ENCODE measurements around the gene RNU1-1. TPM values are rescaled to one million over a fixed set of nuclear protein-coding genes. Genes with fewer than 3 reads are reported as not detected.
"Not testable (repeated sequence)": the region's sequence is repeated elsewhere in the genome, so short reads cannot be mapped to it uniquely, and the experiment has no call there.

The RNU1-1 gene
- total and polyA plus RNA-seq, 5 donors from 2014 or later = 23.7 to 3,278 TPM; not detected in 3

- DNase-seq; H3K4me1 Mint-ChIP-seq; H3K36me3 Mint-ChIP-seq; H3K4me3 Mint-ChIP-seq; H3K27me3 Mint-ChIP-seq; H3K9me3 Mint-ChIP-seq; H3K27ac Mint-ChIP-seq; H3K4me1 ChIP-seq (ENCODE audit: control insufficient read depth, insufficient read depth, low read length, poor library complexity, severe bottlenecking); H3K36me3 ChIP-seq (ENCODE audit: control insufficient read depth, insufficient read depth, low read length); H3K9me3 ChIP-seq (ENCODE audit: control insufficient read depth in 2 of 2, low read length in 2 of 2); H3K27me3 ChIP-seq (ENCODE audit: control insufficient read depth, insufficient read depth, low read length); H3K4me3 ChIP-seq (ENCODE audit: low read depth, low read length); H3K27ac ChIP-seq (ENCODE audit: insufficient read depth, low read length, poor library complexity, severe bottlenecking); ATAC-seq (ENCODE audit: low read depth in 2 of 2): not testable (repeated sequence)
Measured at GRCh38 chr1:16506364-16507136, 7.5 kb downstream of the RNU1-1 start.

GRCh38 chr1:16505870-16506269 lies 8.2 kb downstream of the RNU1-1 start:
- not testable (repeated sequence) for H3K36me3 ChIP-seq (ENCODE audit: control insufficient read depth, insufficient read depth, low read length); H3K27ac ChIP-seq (ENCODE audit: insufficient read depth, low read length, poor library complexity, severe bottlenecking); H3K36me3 Mint-ChIP-seq; H3K9me3 Mint-ChIP-seq; H3K9me3 ChIP-seq (ENCODE audit: control insufficient read depth in 2 of 2, low read length in 2 of 2); H3K4me3 ChIP-seq (ENCODE audit: low read depth, low read length); H3K27me3 Mint-ChIP-seq; DNase-seq; H3K4me1 ChIP-seq (ENCODE audit: control insufficient read depth, insufficient read depth, low read length, poor library complexity, severe bottlenecking); ATAC-seq (ENCODE audit: low read depth in 2 of 2); H3K27ac Mint-ChIP-seq; H3K4me1 Mint-ChIP-seq; H3K27me3 ChIP-seq (ENCODE audit: control insufficient read depth, insufficient read depth, low read length)
- peak overlapping the region in 1 of 4 donors; percentile 16 for H3K4me3 Mint-ChIP-seq

GRCh38 chr1:16503494-16503893 lies 10.6 kb downstream of the RNU1-1 start:
- H3K27me3 ChIP-seq (ENCODE audit: control insufficient read depth, insufficient read depth, low read length) = no peaks in the 10 kb centered on the region
- no peaks in the 10 kb centered on the region for H3K36me3 ChIP-seq (ENCODE audit: control insufficient read depth, insufficient read depth, low read length)
- Mint-ChIP-seq H3K27ac (no peak overlapping the region), H3K9me3 (peaks cover 0 to 6% (median 0%) of the 10 kb centered on the region in 7 donors), H3K36me3 (no peaks in the 10 kb centered on the region), H3K4me3 (peak overlapping the region in 1 of 4 donors; percentile 44), H3K27me3 (peaks cover 6% of the 10 kb centered on the region), H3K4me1 (peaks cover 0 to 9% (median 0%) of the 10 kb centered on the region in 4 donors)
- DNase-seq = no peak
- no peak overlapping the region for H3K4me3 ChIP-seq (ENCODE audit: low read depth, low read length)
- H3K27ac ChIP-seq (ENCODE audit: insufficient read depth, low read length, poor library complexity, severe bottlenecking) = no peak overlapping the region
- peaks cover 0 to 2% of the 10 kb centered on the region in 2 experiments for H3K9me3 ChIP-seq (ENCODE audit: control insufficient read depth in 2 of 2, low read length in 2 of 2)
- no peak for ATAC-seq (ENCODE audit: low read depth in 2 of 2)
- H3K4me1 ChIP-seq (ENCODE audit: control insufficient read depth, insufficient read depth, low read length, poor library complexity, severe bottlenecking) = peaks cover 10% of the 10 kb centered on the region

GRCh38 chr1:16501446-16501845 lies 12.6 kb downstream of the RNU1-1 start:
- not testable (repeated sequence) for ATAC-seq (ENCODE audit: low read depth in 2 of 2); H3K27me3 Mint-ChIP-seq; H3K27ac Mint-ChIP-seq; H3K9me3 ChIP-seq (ENCODE audit: control insufficient read depth in 2 of 2, low read length in 2 of 2); H3K36me3 Mint-ChIP-seq; H3K9me3 Mint-ChIP-seq; H3K4me3 ChIP-seq (ENCODE audit: low read depth, low read length); H3K36me3 ChIP-seq (ENCODE audit: control insufficient read depth, insufficient read depth, low read length); H3K27ac ChIP-seq (ENCODE audit: insufficient read depth, low read length, poor library complexity, severe bottlenecking); DNase-seq; H3K27me3 ChIP-seq (ENCODE audit: control insufficient read depth, insufficient read depth, low read length)
- Mint-ChIP-seq H3K4me3 (peak overlapping the region; percentile 43 to 71 (median 60)), H3K4me1 (peaks cover 0 to 28% (median 8%) of the 10 kb centered on the region in 4 donors)
- peaks cover 16% of the 10 kb centered on the region for H3K4me1 ChIP-seq (ENCODE audit: control insufficient read depth, insufficient read depth, low read length, poor library complexity, severe bottlenecking)

- not testable (repeated sequence) for H3K27ac Mint-ChIP-seq
Measured at GRCh38 chr1:16500975-16501374, 13.1 kb downstream of the RNU1-1 start.

GRCh38 chr1:16500466-16500865 lies 13.6 kb downstream of the RNU1-1 start:
- ATAC-seq (ENCODE audit: low read depth in 2 of 2); H3K27me3 Mint-ChIP-seq; H3K27me3 ChIP-seq (ENCODE audit: control insufficient read depth, insufficient read depth, low read length); H3K9me3 ChIP-seq (ENCODE audit: control insufficient read depth in 2 of 2, low read length in 2 of 2); DNase-seq; H3K27ac ChIP-seq (ENCODE audit: insufficient read depth, low read length, poor library complexity, severe bottlenecking); H3K4me3 ChIP-seq (ENCODE audit: low read depth, low read length); H3K9me3 Mint-ChIP-seq; H3K27ac Mint-ChIP-seq; H3K36me3 Mint-ChIP-seq; H3K36me3 ChIP-seq (ENCODE audit: control insufficient read depth, insufficient read depth, low read length): not testable (repeated sequence)
- Mint-ChIP-seq H3K4me1 (peaks cover 0 to 28% (median 8%) of the 10 kb centered on the region in 4 donors), H3K4me3 (peak overlapping the region; percentile 71 to 98 (median 91))
- H3K4me1 ChIP-seq (ENCODE audit: control insufficient read depth, insufficient read depth, low read length, poor library complexity, severe bottlenecking) = peaks cover 16% of the 10 kb centered on the region

More at GRCh38 chr1:16500975-16501374, 13.1 kb downstream of the RNU1-1 start:
- not testable (repeated sequence) for H3K27me3 ChIP-seq (ENCODE audit: control insufficient read depth, insufficient read depth, low read length); H3K4me3 ChIP-seq (ENCODE audit: low read depth, low read length); H3K36me3 Mint-ChIP-seq; H3K27me3 Mint-ChIP-seq; DNase-seq; ATAC-seq (ENCODE audit: low read depth in 2 of 2); H3K9me3 ChIP-seq (ENCODE audit: control insufficient read depth in 2 of 2, low read length in 2 of 2); H3K27ac ChIP-seq (ENCODE audit: insufficient read depth, low read length, poor library complexity, severe bottlenecking); H3K9me3 Mint-ChIP-seq; H3K36me3 ChIP-seq (ENCODE audit: control insufficient read depth, insufficient read depth, low read length)
- peak overlapping the region; percentile 38 to 71 (median 60) for H3K4me3 Mint-ChIP-seq
- H3K4me1 Mint-ChIP-seq = peaks cover 0 to 28% (median 8%) of the 10 kb centered on the region in 4 donors
- peaks cover 16% of the 10 kb centered on the region for H3K4me1 ChIP-seq (ENCODE audit: control insufficient read depth, insufficient read depth, low read length, poor library complexity, severe bottlenecking)

GRCh38 chr1:16498573-16499413 lies 15.3 kb downstream of the RNU1-1 start:
- Mint-ChIP-seq H3K9me3 (peaks cover 0 to 2% (median 0%) of the 10 kb centered on the region in 7 donors), H3K27me3 (peaks cover 6% of the 10 kb centered on the region), H3K27ac (peak overlapping the region in 1 of 3 donors; percentile 81), H3K4me1 (peaks cover 0 to 34% (median 8%) of the 10 kb centered on the region in 4 donors), H3K4me3 (peak overlapping the region; percentile 88 to 98 (median 92)), H3K36me3 (no peaks in the 10 kb centered on the region)
- H3K27me3 ChIP-seq (ENCODE audit: control insufficient read depth, insufficient read depth, low read length) = no peaks in the 10 kb centered on the region
- ATAC-seq (ENCODE audit: low read depth in 2 of 2) = peak; percentile 86 to 91
- no peaks in the 10 kb centered on the region for H3K9me3 ChIP-seq (ENCODE audit: control insufficient read depth in 2 of 2, low read length in 2 of 2)
- H3K4me1 ChIP-seq (ENCODE audit: control insufficient read depth, insufficient read depth, low read length, poor library complexity, severe bottlenecking) = peaks cover 16% of the 10 kb centered on the region
- peak; percentile 76 to 82 (median 80) for DNase-seq
- H3K4me3 ChIP-seq (ENCODE audit: low read depth, low read length) = no peak overlapping the region
- H3K27ac ChIP-seq (ENCODE audit: insufficient read depth, low read length, poor library complexity, severe bottlenecking) = peak overlapping the region; percentile 23
- no peaks in the 10 kb centered on the region for H3K36me3 ChIP-seq (ENCODE audit: control insufficient read depth, insufficient read depth, low read length)

All from CD4-positive, CD25-positive, alpha-beta regulatory T cell (primary cell).